Stomach (tissue), 4 donors: ENCODE data around the gene RNU11.

ENCODE experiments used
- POLR2A ChIP-seq, 4 donors: fragments of 450-650 bp; IDR thresholded peaks; one replicate each; pipeline ENCODE4 v1.6.1; 2016; ENCODE audit warnings: antibody characterized with exemption in 4 of 4, control low read depth in 2 of 4, mild to moderate bottlenecking in 1 of 4, moderate library complexity in 1 of 4
- TF ChIP-seq, protein P1 (sequence below), 7 experiments: fragments of 450-650 bp in 4 of 7; fragments of 200-600 bp in 3 of 7; sonication (generic) in 3 of 7; IDR thresholded peaks; one replicate each; pipeline ENCODE4 v1.5.1; 2016 to 2019; ENCODE audit warnings: antibody characterized with exemption in 7 of 7, control low read depth in 2 of 7, mild to moderate bottlenecking in 1 of 7

DNA sequence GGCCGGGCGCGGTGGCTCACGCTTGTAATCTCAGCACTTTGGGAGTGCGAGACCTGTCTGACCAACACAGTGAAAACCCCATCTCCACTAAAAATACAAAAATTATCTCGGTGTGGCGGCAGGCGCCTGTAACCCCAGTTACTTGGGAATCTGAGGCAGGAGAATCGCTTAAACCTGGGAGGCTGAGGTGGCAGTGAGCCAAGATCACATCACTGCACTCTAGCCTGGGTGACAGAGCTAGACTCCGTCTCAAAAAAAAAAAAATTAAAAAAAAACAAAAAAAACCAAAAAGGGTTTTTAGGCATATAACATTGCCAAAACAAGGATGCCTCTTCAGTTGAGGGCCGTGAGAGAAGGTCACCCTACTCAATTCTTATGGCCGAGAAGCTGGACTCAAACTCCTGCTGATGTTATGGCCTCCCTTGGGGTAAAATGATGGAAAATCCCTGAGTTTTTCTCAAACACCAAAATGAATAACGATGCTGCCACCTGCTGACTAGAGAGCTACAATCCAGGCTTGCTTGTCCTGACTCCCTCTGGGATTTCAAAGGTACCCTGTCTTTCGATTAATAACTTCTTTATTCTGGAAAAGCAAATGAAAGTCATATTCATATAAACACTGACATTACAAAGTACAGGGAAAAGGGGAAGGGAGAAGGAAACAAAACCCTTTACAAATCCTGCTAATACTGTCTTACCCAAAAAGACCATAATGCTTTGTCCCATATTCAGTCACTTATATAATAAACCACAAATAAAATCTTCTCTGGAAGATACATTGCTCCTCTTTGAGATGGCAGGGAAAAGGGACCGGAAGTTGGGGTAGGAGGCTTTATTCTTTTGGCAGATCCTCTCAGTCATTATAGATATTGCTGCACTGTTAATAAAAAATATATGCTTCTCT, 45.6 kb upstream of the RNU11 start:
- TF ChIP-seq, protein P1, sequence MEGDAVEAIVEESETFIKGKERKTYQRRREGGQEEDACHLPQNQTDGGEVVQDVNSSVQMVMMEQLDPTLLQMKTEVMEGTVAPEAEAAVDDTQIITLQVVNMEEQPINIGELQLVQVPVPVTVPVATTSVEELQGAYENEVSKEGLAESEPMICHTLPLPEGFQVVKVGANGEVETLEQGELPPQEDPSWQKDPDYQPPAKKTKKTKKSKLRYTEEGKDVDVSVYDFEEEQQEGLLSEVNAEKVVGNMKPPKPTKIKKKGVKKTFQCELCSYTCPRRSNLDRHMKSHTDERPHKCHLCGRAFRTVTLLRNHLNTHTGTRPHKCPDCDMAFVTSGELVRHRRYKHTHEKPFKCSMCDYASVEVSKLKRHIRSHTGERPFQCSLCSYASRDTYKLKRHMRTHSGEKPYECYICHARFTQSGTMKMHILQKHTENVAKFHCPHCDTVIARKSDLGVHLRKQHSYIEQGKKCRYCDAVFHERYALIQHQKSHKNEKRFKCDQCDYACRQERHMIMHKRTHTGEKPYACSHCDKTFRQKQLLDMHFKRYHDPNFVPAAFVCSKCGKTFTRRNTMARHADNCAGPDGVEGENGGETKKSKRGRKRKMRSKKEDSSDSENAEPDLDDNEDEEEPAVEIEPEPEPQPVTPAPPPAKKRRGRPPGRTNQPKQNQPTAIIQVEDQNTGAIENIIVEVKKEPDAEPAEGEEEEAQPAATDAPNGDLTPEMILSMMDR (IDR thresholded peaks at IDR 0.05): peak in 5 of 7 experiments; percentile 36 to 73 (median 60)
- TF ChIP-seq POLR2A (IDR thresholded peaks at IDR 0.05): no peak
